GM23248 (cell line): Measurements from ENCODE around the gene WASL. TPM values are rescaled to one million over a fixed set of nuclear protein-coding genes. Genes with fewer than 3 reads are reported as not detected.

Experiments
- DNase-seq: peaks from one replicate; pipeline ENCODE4 v3.0.0-alpha.2; 2015
- H2AFZ ChIP-seq: fragments of 200-600 bp; sonication (generic); 2 replicates; pipeline ENCODE4 v1.6.1; 2016; ENCODE audit warnings: antibody characterized with exemption
- H3F3A ChIP-seq: fragments of 200-600 bp; sonication (generic); 2 replicates; pipeline ENCODE4 v1.6.1; 2016; ENCODE audit warnings: mild to moderate bottlenecking, antibody characterized with exemption, mixed run types; ENCODE audit not compliant: insufficient read depth
- H3K27ac ChIP-seq: fragments of 200-600 bp; sonication (generic); 2 replicates; pipeline ENCODE4 v1.5.1; 2016; ENCODE audit warnings: mild to moderate bottlenecking
- H3K27me3 ChIP-seq: fragments of 200-600 bp; sonication (generic); replicated peaks from 2 replicates; pipeline ENCODE4 v1.6.1; 2016; ENCODE audit warnings: mild to moderate bottlenecking; ENCODE audit not compliant: insufficient read depth
- H3K36me3 ChIP-seq: fragments of 200-600 bp; sonication (generic); 2 replicates; pipeline ENCODE4 v1.6.1; 2016; ENCODE audit warnings: low read depth, mild to moderate bottlenecking
- H3K4me1 ChIP-seq: fragments of 200-600 bp; sonication (generic); 2 replicates; pipeline ENCODE4 v1.6.1; 2016; ENCODE audit warnings: mild to moderate bottlenecking; ENCODE audit not compliant: insufficient read depth
- H3K4me2 ChIP-seq: fragments of 200-600 bp; sonication (generic); one replicate; pipeline ENCODE4 v1.6.1; 2016; ENCODE audit warnings: mild to moderate bottlenecking; ENCODE audit not compliant: unreplicated experiment
- H3K4me3 ChIP-seq: fragments of 200-600 bp; sonication (generic); 2 replicates; pipeline ENCODE4 v1.5.1; 2016; ENCODE audit warnings: mild to moderate bottlenecking
- H3K79me2 ChIP-seq: fragments of 200-600 bp; sonication (generic); 2 replicates; pipeline ENCODE4 v1.6.1; 2016; ENCODE audit warnings: mild to moderate bottlenecking; ENCODE audit not compliant: insufficient read depth
- H3K9ac ChIP-seq: fragments of 200-600 bp; sonication (generic); 2 replicates; pipeline ENCODE4 v1.6.1; 2016; ENCODE audit warnings: mild to moderate bottlenecking
- H3K9me2 ChIP-seq: fragments of 200-600 bp; sonication (generic); 2 replicates; pipeline ENCODE4 v1.6.1; 2016; ENCODE audit warnings: mixed run types, mild to moderate bottlenecking, moderate library complexity; ENCODE audit not compliant: insufficient read depth
- H3K9me3 ChIP-seq: fragments of 200-600 bp; sonication (generic); one replicate; pipeline ENCODE4 v1.6.1; 2017; ENCODE audit warnings: low read depth
- H4K20me1 ChIP-seq: fragments of 200-600 bp; sonication (generic); 2 replicates; pipeline ENCODE4 v1.6.0; 2016; ENCODE audit not compliant: insufficient read depth
- EZH2 ChIP-seq: fragments of 200-600 bp; sonication (generic); IDR thresholded peaks from 2 replicates; pipeline ENCODE4 v1.6.1; 2018; ENCODE audit warnings: antibody characterized with exemption, mild to moderate bottlenecking; ENCODE audit not compliant: insufficient read depth, poor library complexity, severe bottlenecking
- EZH2phosphoT487 ChIP-seq: fragments of 200-600 bp; sonication (generic); IDR thresholded peaks from 2 replicates; pipeline ENCODE4 v1.6.1; 2018; ENCODE audit warnings: antibody characterized with exemption, moderate library complexity, mild to moderate bottlenecking, low read depth; ENCODE audit not compliant: insufficient read depth
- WGBS, 2 experiments: methylation state at CpG; one replicate each; pipeline ENCODE4 v1.1.6; 2015 to 2017; ENCODE audit warnings: low lambda C conversion rate in 2 of 2, low coverage in 1 of 2; ENCODE audit errors: missing lambda C conversion rate in 2 of 2; 5-methylcytosine and 5-hydroxymethylcytosine counted together
- in situ Hi-C: fragments of 300-500 bp; cut with MboI; formaldehyde crosslinking; loops from 2 replicates; pipeline ENCODE4 v1.15.0; 2020
- polyA plus RNA-seq: library from polyadenylated mRNA; unstranded; fragments of >200 nt; fragmentation: Nextera tagmentation; extraction: Ambion mirVana; gene quantifications from 2 replicates; pipeline ENCODE4 v1.2.1, GENCODE V29; 2016
- total RNA-seq: library from RNA; depleted of rRNA; stranded (reverse); fragments of >200 nt; shearing (Covaris generic); gene quantifications from 2 replicates; pipeline ENCODE4 v1.2.3, GENCODE V29; 2014

The WASL gene
- total and polyA plus RNA-seq, 2 experiments from 2014 or later = 11.6 to 20.7 TPM

DNA sequence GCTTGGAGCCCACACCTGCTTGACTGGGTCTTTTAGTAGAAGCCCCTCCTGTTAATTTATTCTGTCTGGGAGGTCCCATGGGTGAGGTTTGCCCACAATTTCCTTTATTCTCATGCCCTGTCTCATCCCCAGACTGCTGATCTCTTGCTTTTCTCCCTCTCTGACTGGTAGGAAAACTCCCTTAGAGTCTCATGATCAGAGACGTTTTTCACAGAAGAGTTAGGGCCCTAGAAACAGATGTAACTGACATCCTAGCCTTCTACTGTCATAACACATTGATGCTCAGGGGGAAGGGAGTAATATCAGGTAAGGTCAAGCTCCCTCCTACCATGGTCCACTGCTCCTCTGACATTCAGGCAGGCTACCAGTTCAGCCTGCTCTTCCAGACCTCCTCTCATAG lies 43.7 kb upstream of the WASL start:
- in situ Hi-C loops = no loop called here
- H3K4me2 ChIP-seq = no peak overlapping the region
- H3K9me3 ChIP-seq = no peaks in the 10 kb centered on the region

DNA sequence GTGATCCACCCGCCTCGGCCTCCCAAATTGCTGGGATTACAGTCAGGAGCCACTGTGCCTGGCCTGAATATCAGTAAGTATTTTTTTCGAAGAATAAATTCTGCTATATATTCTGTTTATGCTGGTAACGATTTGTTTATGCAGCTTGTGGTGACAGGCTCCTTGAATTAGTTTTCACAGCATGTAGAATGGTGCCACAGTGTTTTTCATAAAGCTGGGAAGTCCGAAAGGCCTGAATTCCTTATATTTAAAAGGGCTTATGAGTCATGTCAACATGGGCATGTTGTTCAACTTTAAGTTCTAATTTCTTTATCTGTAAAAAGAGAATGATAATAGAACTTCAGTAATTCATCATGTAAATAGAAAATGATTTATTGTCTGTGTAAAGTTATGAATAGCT lies 42.2 kb upstream of the WASL start:
- Histone ChIP-seq H3K27me3 (peaks cover 5% of the 10 kb centered on the region; the same call in 1 of the 2 replicates), H3K4me3 (no peak overlapping the region), H3K4me2 (no peak overlapping the region), H3K36me3 (no peaks in the 10 kb centered on the region), H3K27ac (no peak overlapping the region), H3K9me3 (no peaks in the 10 kb centered on the region), H3F3A (no peaks in the 10 kb centered on the region), H3K9ac (no peak overlapping the region), H4K20me1 (no peaks in the 10 kb centered on the region), H3K9me2 (no peaks in the 10 kb centered on the region), H3K79me2 (no peaks in the 10 kb centered on the region), H2AFZ (no peak overlapping the region), H3K4me1 (no peaks in the 10 kb centered on the region)
- 29 to 30% methylated on average over 5 of the region's 5 CpGs for WGBS, 2 experiments
- TF ChIP-seq EZH2 (no peak), EZH2phosphoT487 (no peak)
- in situ Hi-C loops = no loop called here
- no peak for DNase-seq

More for the DNA sequence above, 43.7 kb upstream of the WASL start:
- no peak overlapping the region for H3K9ac ChIP-seq
- no peak overlapping the region for H2AFZ ChIP-seq
- H3K79me2 ChIP-seq = no peaks in the 10 kb centered on the region
- no peak overlapping the region for H3K27ac ChIP-seq
- H3K36me3 ChIP-seq = no peaks in the 10 kb centered on the region
- H3K9me2 ChIP-seq = no peaks in the 10 kb centered on the region
- DNase-seq = no peak
- TF ChIP-seq EZH2phosphoT487 (no peak), EZH2 (no peak)
- peaks cover 5% of the 10 kb centered on the region; the same call in 1 of the 2 replicates for H3K27me3 ChIP-seq
- no peaks in the 10 kb centered on the region for H4K20me1 ChIP-seq
- H3K4me3 ChIP-seq = no peak overlapping the region
- no peaks in the 10 kb centered on the region for H3K4me1 ChIP-seq
- no peaks in the 10 kb centered on the region for H3F3A ChIP-seq
- WGBS, 2 experiments = 0% methylated on average over 1 of the region's 1 CpG

DNA sequence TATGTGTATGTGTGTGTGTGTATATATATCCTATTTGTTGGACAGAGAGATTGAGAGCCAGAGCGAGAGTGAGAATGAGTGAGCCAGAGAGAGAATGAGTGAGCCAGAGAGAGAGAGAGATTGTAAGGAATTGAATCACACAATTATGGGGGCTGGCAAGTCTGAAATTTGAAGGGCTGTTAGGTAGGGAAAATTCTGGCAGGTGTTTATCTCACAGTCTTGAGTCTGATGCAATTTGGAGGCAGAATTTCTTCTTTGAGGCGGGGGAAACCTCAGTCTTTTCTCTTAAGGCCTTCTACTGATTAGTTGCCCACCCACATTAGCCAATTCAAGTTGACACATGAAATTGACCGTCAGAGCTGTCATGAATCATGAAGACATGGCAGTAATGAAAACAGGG lies 41.0 kb upstream of the WASL start:
- WGBS, 2 experiments = 40 to 44% methylated on average over 3 of the region's 3 CpGs
- H3K9me2 ChIP-seq = no peaks in the 10 kb centered on the region
- H3K79me2 ChIP-seq = no peaks in the 10 kb centered on the region
- H3F3A ChIP-seq = no peaks in the 10 kb centered on the region
- H4K20me1 ChIP-seq = no peaks in the 10 kb centered on the region
- no peak for TF ChIP-seq EZH2
- TF ChIP-seq EZH2phosphoT487 = no peak
- H3K4me3 ChIP-seq = no peak overlapping the region
- no peak for DNase-seq
- H3K9ac ChIP-seq = no peak overlapping the region
- H3K4me2 ChIP-seq = no peak overlapping the region
- H3K27ac ChIP-seq = no peak overlapping the region
- in situ Hi-C loops = no loop called here
- H3K9me3 ChIP-seq = no peaks in the 10 kb centered on the region
- H2AFZ ChIP-seq = no peak overlapping the region
- no peaks in the 10 kb centered on the region for H3K36me3 ChIP-seq
- no peaks in the 10 kb centered on the region for H3K4me1 ChIP-seq
- H3K27me3 ChIP-seq = peaks cover 5% of the 10 kb centered on the region; the same call in 1 of the 2 replicates

DNA sequence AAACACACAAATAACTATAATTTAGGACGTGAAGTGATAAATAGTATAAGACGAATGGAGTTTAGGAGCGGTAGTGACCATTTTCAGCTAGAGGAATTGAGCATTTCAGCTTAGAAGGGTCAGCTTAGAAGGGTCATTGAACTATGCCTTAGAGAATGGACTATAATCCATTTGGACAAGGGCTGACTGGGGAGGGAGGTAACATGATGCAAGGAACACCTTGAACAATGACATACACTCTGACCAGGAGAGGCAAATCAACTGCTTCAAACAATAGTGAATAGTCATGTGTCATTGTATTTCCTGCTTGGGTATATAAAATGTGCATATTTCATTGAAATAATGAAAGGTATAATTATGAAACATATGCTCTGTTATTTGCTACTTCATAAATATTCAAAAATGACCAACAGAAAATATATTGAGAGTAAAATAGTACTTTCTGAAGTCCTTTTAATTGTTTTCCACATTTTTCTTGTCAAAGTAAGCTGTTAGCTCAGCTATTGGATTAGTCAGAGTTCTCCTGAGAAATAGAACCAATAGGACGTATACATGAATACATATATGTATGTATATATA lies 40.5 kb upstream of the WASL start:
- DNase-seq = no peak
- Histone ChIP-seq H3K9me2 (no peaks in the 10 kb centered on the region), H3K36me3 (no peaks in the 10 kb centered on the region), H3K27me3 (peaks cover 5% of the 10 kb centered on the region; the same call in 1 of the 2 replicates), H3K4me1 (no peaks in the 10 kb centered on the region), H3K4me3 (no peak overlapping the region), H3F3A (no peaks in the 10 kb centered on the region), H4K20me1 (no peaks in the 10 kb centered on the region), H3K9ac (no peak overlapping the region), H3K4me2 (no peak overlapping the region), H3K9me3 (no peaks in the 10 kb centered on the region), H2AFZ (no peak overlapping the region), H3K79me2 (no peaks in the 10 kb centered on the region), H3K27ac (no peak overlapping the region)
- WGBS, 2 experiments = 55 to 57% methylated on average over 4 of the region's 4 CpGs
- in situ Hi-C loops = no loop called here
- TF ChIP-seq EZH2 = no peak
- no peak for TF ChIP-seq EZH2phosphoT487
